ENCODE measurements around the gene STX19. TPM values are rescaled to one million over a fixed set of nuclear protein-coding genes. Genes with fewer than 3 reads are reported as not detected.
A peak's percentile ranks its signal among the peaks of the same experiment; 100 is the strongest.

STX19 gene
- total and polyA plus RNA-seq, 2 of the 13 experiments (the other 11 are each of a cell fraction or from before 2014, with no cell fraction given): not detected

- TF ChIP-seq TERF1 (CRISPR knock-in tag; IDR thresholded peaks at IDR 0.05) (no peak), CCDC6 (CRISPR knock-in tag; IDR thresholded peaks at IDR 0.05) (no peak), THAP11 (CRISPR knock-in tag; IDR thresholded peaks at IDR 0.05) (peak; percentile 63), ZNF597 (CRISPR knock-in tag; IDR thresholded peaks at IDR 0.05) (no peak), FOXK1 (CRISPR knock-in tag; IDR thresholded peaks at IDR 0.05; ENCODE audit: borderline replicate concordance, low read depth) (no peak; the same call in 1 of the 2 replicates), GMEB1 (CRISPR knock-in tag; IDR thresholded peaks at IDR 0.05; ENCODE audit: borderline replicate concordance) (no peak), SAP130 (CRISPR knock-in tag; IDR thresholded peaks at IDR 0.05; ENCODE audit: low read depth) (peak; percentile 67), ZNF614 (CRISPR knock-in tag; IDR thresholded peaks at IDR 0.05; ENCODE audit: borderline replicate concordance) (no peak), YY1 (IDR thresholded peaks at IDR 0.05; ENCODE audit: insufficient read depth, insufficient replicate concordance, low read depth, low read length) (peak; percentile 39), ZSCAN12 (CRISPR knock-in tag; IDR thresholded peaks at IDR 0.05) (peak; percentile 70; the same call in 1 of the 2 replicates), HNRNPK (IDR thresholded peaks at IDR 0.05; ENCODE audit: low read depth, low read length, poor library complexity, severe bottlenecking) (no peak), KLF11 (CRISPR knock-in tag; IDR thresholded peaks at IDR 0.05) (no peak), ZNF768 (CRISPR knock-in tag; IDR thresholded peaks at IDR 0.05) (peak; percentile 66; the same call in 1 of the 2 replicates), ZC3H13 (CRISPR knock-in tag; IDR thresholded peaks at IDR 0.05) (0 out of 2 replicates have a peak, but pooled peaks have one; percentile 47), CAMTA2 (CRISPR knock-in tag; IDR thresholded peaks at IDR 0.05; ENCODE audit: borderline replicate concordance) (no peak), FOXC1 (CRISPR knock-in tag; IDR thresholded peaks at IDR 0.05; ENCODE audit: borderline replicate concordance) (peak; percentile 93), HNRNPLL (IDR thresholded peaks at IDR 0.05; ENCODE audit: low read depth, low read length, poor library complexity, severe bottlenecking) (peak; percentile 87), ARNT2 (CRISPR knock-in tag; IDR thresholded peaks at IDR 0.05; ENCODE audit: low read depth) (peak; percentile 82), ZNF441 (CRISPR knock-in tag; IDR thresholded peaks at IDR 0.05; ENCODE audit: borderline replicate concordance) (peak; percentile 56; the same call in 1 of the 2 replicates), TFE3 (CRISPR knock-in tag; IDR thresholded peaks at IDR 0.05) (no peak), ZBTB34 (CRISPR knock-in tag; IDR thresholded peaks at IDR 0.05) (no peak)
Measured at GRCh38 chr3:93973131-93974126, 55.0 kb downstream of the STX19 start, which contains the start of gene PROS1 (continued).
